Gastrocnemius medialis (tissue), 4 donors: Measurements from ENCODE around the gene PIM3.

Experiments
- POLR2A ChIP-seq, 2 donors: fragments of 450-650 bp; IDR thresholded peaks; one replicate each; pipeline ENCODE4 v1.6.1; 2017; ENCODE audit warnings: antibody characterized with exemption in 2 of 2, mild to moderate bottlenecking in 2 of 2, moderate library complexity in 2 of 2
- TF ChIP-seq, protein P1 (sequence below), 5 experiments: fragments of 450-650 bp in 3 of 5; fragments of 200-600 bp in 2 of 5; sonication (generic) in 2 of 5; IDR thresholded peaks in 4 of 5; conservative IDR thresholded peaks in 1 of 5; 1 replicate in 4 of 5; 2 replicates in 1 of 5; pipeline ENCODE4 v1.5.1; 2016 to 2019; ENCODE audit warnings: antibody characterized with exemption in 5 of 5, mild to moderate bottlenecking in 3 of 5, moderate library complexity in 3 of 5

DNA sequence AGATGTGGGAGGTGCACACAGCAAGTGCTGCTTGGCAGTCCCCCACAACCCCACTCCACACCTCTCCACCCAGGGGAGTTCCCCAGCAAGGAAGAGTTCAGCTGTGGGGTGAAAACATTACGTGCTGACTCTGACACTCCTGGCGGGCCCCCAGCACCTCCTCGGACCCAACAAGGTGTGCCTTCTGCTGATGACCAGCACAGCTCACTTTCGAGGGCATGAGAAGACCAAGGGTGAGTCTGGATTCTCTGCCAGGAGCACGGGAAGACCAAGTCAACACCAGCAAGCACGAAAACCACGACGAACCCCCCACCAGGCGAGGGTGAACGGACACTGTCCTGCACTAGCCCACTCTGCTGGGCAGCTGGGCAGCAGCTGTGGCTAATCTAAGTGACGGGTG, 43.7 kb upstream of the PIM3 start:
- TF ChIP-seq, protein P1, sequence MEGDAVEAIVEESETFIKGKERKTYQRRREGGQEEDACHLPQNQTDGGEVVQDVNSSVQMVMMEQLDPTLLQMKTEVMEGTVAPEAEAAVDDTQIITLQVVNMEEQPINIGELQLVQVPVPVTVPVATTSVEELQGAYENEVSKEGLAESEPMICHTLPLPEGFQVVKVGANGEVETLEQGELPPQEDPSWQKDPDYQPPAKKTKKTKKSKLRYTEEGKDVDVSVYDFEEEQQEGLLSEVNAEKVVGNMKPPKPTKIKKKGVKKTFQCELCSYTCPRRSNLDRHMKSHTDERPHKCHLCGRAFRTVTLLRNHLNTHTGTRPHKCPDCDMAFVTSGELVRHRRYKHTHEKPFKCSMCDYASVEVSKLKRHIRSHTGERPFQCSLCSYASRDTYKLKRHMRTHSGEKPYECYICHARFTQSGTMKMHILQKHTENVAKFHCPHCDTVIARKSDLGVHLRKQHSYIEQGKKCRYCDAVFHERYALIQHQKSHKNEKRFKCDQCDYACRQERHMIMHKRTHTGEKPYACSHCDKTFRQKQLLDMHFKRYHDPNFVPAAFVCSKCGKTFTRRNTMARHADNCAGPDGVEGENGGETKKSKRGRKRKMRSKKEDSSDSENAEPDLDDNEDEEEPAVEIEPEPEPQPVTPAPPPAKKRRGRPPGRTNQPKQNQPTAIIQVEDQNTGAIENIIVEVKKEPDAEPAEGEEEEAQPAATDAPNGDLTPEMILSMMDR (IDR thresholded peaks at IDR 0.05 in 4 of 5, conservative IDR thresholded peaks at IDR 0.05 in 1 of 5), result no peak
- no peak for TF ChIP-seq POLR2A (IDR thresholded peaks at IDR 0.05)
